Keratinocyte (primary cell): ENCODE results near the gene NXPE4. TPM values are rescaled to one million over a fixed set of nuclear protein-coding genes. Genes with fewer than 3 reads are reported as not detected.

ENCODE experiments used
- DNase-seq: peaks from one replicate; pipeline ENCODE4 v3.0.0-alpha.2; 2011; ENCODE audit warnings: low read depth, missing footprints, low spot score
- FAIRE-seq: peaks from 2 replicates; lab custom pipeline; 2011; peaks lifted over from hg19 to GRCh38; lab: Jason Lieb, UNC
- H2AFZ ChIP-seq: 2 replicates; pipeline ENCODE4 v1.6.0; 2012; ENCODE audit warnings: low read length, control low read depth, inconsistent platforms; ENCODE audit not compliant: control insufficient read depth
- H3K27ac ChIP-seq: 2 replicates; pipeline ENCODE4 v1.5.1; 2011; ENCODE audit warnings: low read length; ENCODE audit not compliant: control insufficient read depth, insufficient read depth
- H3K27me3 ChIP-seq: 3 replicates; pipeline ENCODE4 v1.6.0; 2011; ENCODE audit warnings: low read length; ENCODE audit not compliant: control insufficient read depth, insufficient read depth; ENCODE audit errors: extremely low read depth
- H3K36me3 ChIP-seq, 2 experiments: 2 replicates in 1 of 2; 3 replicates in 1 of 2; pipeline ENCODE4 v1.5.1; 2011; ENCODE audit warnings: low read length in 2 of 2, mild to moderate bottlenecking in 1 of 2; ENCODE audit not compliant: control insufficient read depth in 2 of 2, insufficient read depth in 2 of 2; ENCODE audit errors: extremely low read depth in 1 of 2
- H3K4me1 ChIP-seq: 3 replicates; pipeline ENCODE4 v1.5.1; 2011; ENCODE audit warnings: low read length; ENCODE audit not compliant: control insufficient read depth, insufficient read depth; ENCODE audit errors: extremely low read depth
- H3K4me2 ChIP-seq: 3 replicates; pipeline ENCODE4 v1.6.0; 2011; ENCODE audit warnings: low read depth, low read length; ENCODE audit not compliant: control insufficient read depth, insufficient read depth; ENCODE audit errors: extremely low read depth
- H3K4me3 ChIP-seq, 3 experiments: fragments of 200-600 bp in 1 of 3; sonication (generic) in 1 of 3; 2 replicates in 2 of 3; 3 replicates in 1 of 3; pipeline ENCODE4 v1.5.1; 2011 to 2016; ENCODE audit warnings: low read length in 3 of 3, mild to moderate bottlenecking in 3 of 3, control low read depth in 2 of 3, inconsistent platforms in 1 of 3, low read depth in 1 of 3, mixed read lengths in 1 of 3, mixed run types in 1 of 3, moderate library complexity in 1 of 3; ENCODE audit not compliant: control insufficient read depth in 2 of 3, insufficient read depth in 2 of 3; ENCODE audit errors: extremely low read depth in 1 of 3
- H3K79me2 ChIP-seq: 2 replicates; pipeline ENCODE4 v1.6.0; 2012; ENCODE audit warnings: low read length; ENCODE audit not compliant: control insufficient read depth, insufficient read depth
- H3K9ac ChIP-seq: 3 replicates; pipeline ENCODE4 v1.6.0; 2011; ENCODE audit warnings: low read length; ENCODE audit not compliant: control insufficient read depth, insufficient read depth; ENCODE audit errors: extremely low read depth
- H3K9me1 ChIP-seq: 3 replicates; pipeline ENCODE4 v1.6.0; 2011; ENCODE audit warnings: low read length; ENCODE audit not compliant: control insufficient read depth, insufficient read depth; ENCODE audit errors: extremely low read depth
- H3K9me3 ChIP-seq: 2 replicates; pipeline ENCODE4 v1.5.1; 2012; ENCODE audit warnings: low read depth, low read length; ENCODE audit not compliant: control insufficient read depth
- H4K20me1 ChIP-seq: 3 replicates; pipeline ENCODE4 v1.6.0; 2011; ENCODE audit warnings: low read length; ENCODE audit not compliant: control insufficient read depth, insufficient read depth; ENCODE audit errors: extremely low read depth
- CTCF ChIP-seq, 3 experiments: IDR thresholded peaks in 1 of 3; conservative IDR thresholded peaks in 1 of 3; optimal IDR thresholded peaks in 1 of 3; 2 replicates in 2 of 3; 3 replicates in 1 of 3; pipeline versions ENCODE3 to v1.5.1; 2011; ENCODE audit warnings: low read length in 3 of 3, mild to moderate bottlenecking in 3 of 3, moderate library complexity in 2 of 3, control low read depth in 1 of 3, inconsistent platforms in 1 of 3; ENCODE audit not compliant: insufficient read depth in 2 of 3; ENCODE audit errors: extremely low read depth in 1 of 3
- EZH2 ChIP-seq: IDR thresholded peaks from one replicate; pipeline ENCODE4 v1.6.1; 2012; ENCODE audit warnings: inconsistent platforms, mild to moderate bottlenecking, low read length, moderate library complexity
- dilution Hi-C: fragments of 300-500 bp; cut with MboI; formaldehyde crosslinking; loops from one replicate; pipeline ENCODE4 v1.7.0; 2020; ENCODE audit warnings: low sequenced_read_pairs; ENCODE audit not compliant: extremely low pct_ligation_motif_present
- polyA plus RNA-seq, 5 experiments: library from polyadenylated mRNA; depleted of rRNA in 3 of 5; stranded (reverse) in 3 of 5; stranded (forward) in 1 of 5; unstranded in 1 of 5; fragments of >200 nt; gene quantifications; 1 replicate in 1 of 5; 2 replicates in 3 of 5; 3 replicates in 1 of 5; pipeline versions ENCODE4 v1.2.1 to v1.2.3, GENCODE V29; 2011 to 2012; ENCODE audit warnings: missing spikeins in 2 of 5, low read depth in 1 of 5, low replicate concordance in 1 of 5

The NXPE4 gene
- polyA plus RNA-seq, 1 donor (not counting 4 experiments of a cell fraction or from before 2014, with no cell fraction given), result not detected

DNA sequence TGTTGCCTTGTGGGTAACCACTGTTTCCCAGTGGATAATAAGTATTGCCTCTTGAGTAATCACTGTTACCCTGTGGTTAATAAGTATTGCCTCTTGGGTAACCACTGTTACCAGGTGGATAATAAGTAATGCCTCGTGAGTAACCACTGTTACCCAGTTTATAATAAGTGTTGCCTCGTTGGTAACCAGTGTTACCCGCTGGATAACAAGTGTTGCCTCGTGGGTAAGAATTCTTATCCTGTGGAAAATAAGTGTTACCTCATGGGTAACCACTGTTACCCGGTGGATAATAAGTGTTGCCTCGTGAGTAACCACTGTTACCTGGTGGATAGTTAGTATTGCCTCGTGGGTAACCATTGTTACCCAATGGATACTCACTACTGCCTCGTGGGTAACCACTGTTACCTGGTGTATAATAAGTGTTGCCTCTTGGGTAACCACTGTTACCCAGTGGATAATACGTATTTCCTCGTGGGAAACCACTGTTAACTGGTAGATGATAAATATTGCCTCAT is 24.1 kb upstream of the NXPE4 start:
- H3K4me1 ChIP-seq, result no peaks in the 10 kb centered on the region
- H3K9me1 ChIP-seq, result no peaks in the 10 kb centered on the region
- FAIRE-seq (no peak), DNase-seq (no peak)
- H3K9me3 ChIP-seq, result peaks cover 1% of the 10 kb centered on the region
- H3K4me3 ChIP-seq, result no peak overlapping the region
- TF ChIP-seq EZH2 (no peak), CTCF (optimal IDR thresholded peaks at IDR 0.05 in 1 of 3, IDR thresholded peaks at IDR 0.05 in 1 of 3, conservative IDR thresholded peaks at IDR 0.05 in 1 of 3; ENCODE audit: extremely low read depth in 1 of 3, insufficient read depth in 2 of 3, low read length in 3 of 3) (no peak)
- no peak overlapping the region for H3K27ac ChIP-seq
- no peaks in the 10 kb centered on the region for H3K79me2 ChIP-seq
- no peak overlapping the region for H3K9ac ChIP-seq
- H2AFZ ChIP-seq, result no peak overlapping the region
- no peak overlapping the region for H3K4me2 ChIP-seq
- dilution Hi-C loops, result no loop called here
- H4K20me1 ChIP-seq, result no peaks in the 10 kb centered on the region
- H3K27me3 ChIP-seq, result no peaks in the 10 kb centered on the region
- H3K36me3 ChIP-seq, result no peaks in the 10 kb centered on the region

- no peak for TF ChIP-seq CTCF (optimal IDR thresholded peaks at IDR 0.05 in 1 of 3, IDR thresholded peaks at IDR 0.05 in 1 of 3, conservative IDR thresholded peaks at IDR 0.05 in 1 of 3; ENCODE audit: extremely low read depth in 1 of 3, insufficient read depth in 2 of 3, low read length in 3 of 3)
- TF ChIP-seq EZH2, result no peak
- no peak for DNase-seq
- H3K27ac ChIP-seq, result no peak overlapping the region
- H2AFZ ChIP-seq, result no peak overlapping the region
- H3K9me3 ChIP-seq, result no peaks in the 10 kb centered on the region
- no peaks in the 10 kb centered on the region for H3K36me3 ChIP-seq
- no peaks in the 10 kb centered on the region for H4K20me1 ChIP-seq
- H3K9ac ChIP-seq, result no peak overlapping the region
- dilution Hi-C loops, result no loop called here
- H3K4me3 ChIP-seq, result no peak overlapping the region
- no peak overlapping the region for H3K4me2 ChIP-seq
- FAIRE-seq, result no peak
- no peaks in the 10 kb centered on the region for H3K9me1 ChIP-seq
- H3K27me3 ChIP-seq, result no peaks in the 10 kb centered on the region
- H3K4me1 ChIP-seq, result no peaks in the 10 kb centered on the region
- H3K79me2 ChIP-seq, result no peaks in the 10 kb centered on the region
These were observed 22.6 kb upstream of the NXPE4 start for GRCh38 chr11:114618139-114618538.
